NCI-H146 treated with DMSO at 0.1 percent for 48 hours (cell line): Measurements from ENCODE around the gene ACE.
A peak's percentile ranks its signal among the peaks of the same experiment; 100 is the strongest.

Experiments
- DNase-seq: peaks from one replicate; lab custom pipeline; 2025; ENCODE audit not compliant: unreplicated experiment; lab: John Stamatoyannopoulos, UW

The ACE gene

DNA sequence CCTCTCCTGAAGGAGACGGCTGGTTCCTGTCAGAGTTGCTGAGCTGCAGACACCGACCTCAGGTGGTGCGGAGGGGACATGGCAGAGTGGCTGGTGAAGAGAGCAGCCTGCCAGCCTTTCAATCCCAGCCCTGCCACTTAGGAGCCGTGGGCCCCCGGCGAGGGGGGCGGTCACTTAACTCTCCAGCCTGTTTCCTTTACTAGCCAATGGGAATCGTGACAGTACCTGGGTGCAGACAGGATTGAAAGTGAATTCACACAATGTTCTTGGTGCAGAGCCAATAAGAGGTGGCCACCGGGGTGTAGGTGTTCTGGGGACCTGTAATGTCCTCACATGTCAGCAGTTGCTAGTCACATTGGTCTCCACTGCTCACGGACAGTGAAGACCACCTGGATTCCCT is 13.5 kb downstream of the ACE start:
- no peak for DNase-seq

DNA sequence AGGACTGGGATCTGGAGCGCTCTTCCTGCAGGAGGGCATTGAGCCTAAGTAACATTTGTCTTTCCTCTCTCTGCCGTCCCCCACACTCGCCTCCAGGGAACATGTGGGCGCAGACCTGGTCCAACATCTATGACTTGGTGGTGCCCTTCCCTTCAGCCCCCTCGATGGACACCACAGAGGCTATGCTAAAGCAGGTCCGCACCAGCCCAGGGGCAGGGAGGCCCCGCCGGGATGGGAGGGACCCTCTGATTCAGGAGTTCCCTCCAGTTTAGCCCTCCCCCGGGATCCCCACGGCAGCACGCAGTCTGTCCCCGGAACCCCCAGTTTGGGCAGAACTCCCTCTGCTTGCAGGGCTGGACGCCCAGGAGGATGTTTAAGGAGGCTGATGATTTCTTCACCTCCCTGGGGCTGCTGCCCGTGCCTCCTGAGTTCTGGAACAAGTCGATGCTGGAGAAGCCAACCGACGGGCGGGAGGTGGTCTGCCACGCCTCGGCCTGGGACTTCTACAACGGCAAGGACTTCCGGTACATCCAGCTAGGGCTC is 14.1 kb downstream of the ACE start:
- DNase-seq: no peak

DNA sequence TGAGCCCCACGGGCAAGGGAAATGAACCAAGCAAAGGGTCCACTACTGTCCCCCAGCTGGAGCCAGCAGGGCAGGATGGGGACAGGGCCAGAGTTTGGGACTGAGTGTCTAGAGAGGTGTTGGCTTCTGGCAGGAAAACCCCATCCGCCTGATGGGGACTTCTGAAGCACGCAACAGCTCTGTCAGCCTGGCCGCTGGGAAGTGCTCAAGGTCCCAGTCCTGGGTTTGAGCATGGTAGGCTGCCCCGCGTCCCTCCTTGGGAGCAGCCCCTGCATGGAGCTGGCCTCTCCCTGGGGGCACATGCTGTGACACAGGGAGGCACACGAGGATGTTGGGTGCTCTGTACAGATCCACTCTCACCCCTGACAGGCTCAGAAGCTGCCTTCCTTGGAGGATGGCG is 14.6 kb downstream of the ACE start:
- DNase-seq: no peak

DNA sequence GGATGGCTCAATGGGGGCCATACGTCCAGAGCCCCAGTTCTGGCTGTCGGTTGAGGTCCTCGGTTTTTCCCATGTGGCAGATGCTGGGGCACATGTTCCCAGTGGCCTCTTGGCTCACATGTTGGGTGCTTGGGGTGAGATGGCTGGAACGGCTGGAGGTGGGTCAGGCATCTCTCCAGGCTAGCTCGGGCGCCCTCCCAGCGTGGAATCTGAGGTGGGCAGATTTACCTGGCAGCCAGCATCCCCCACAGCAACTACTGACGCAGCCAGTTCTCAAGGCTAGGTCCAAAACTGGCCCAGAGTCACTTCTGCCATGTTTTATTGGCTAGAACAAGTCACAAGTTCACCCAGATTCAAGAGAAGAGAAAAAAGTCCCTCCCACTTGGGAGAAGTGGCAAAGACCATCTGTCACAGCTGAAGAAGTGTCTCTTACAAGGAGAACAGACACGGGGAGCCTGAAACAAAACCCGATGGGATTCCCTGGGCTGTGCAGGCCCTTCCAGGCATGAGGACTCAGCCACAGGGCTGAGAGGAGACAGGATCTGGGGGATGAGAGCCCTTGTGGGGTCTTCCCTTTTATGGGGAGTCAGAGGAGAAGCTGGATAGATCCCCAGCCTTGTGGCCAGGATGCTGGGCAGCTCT is 15.2 kb downstream of the ACE start:
- DNase-seq: no peak

DNA sequence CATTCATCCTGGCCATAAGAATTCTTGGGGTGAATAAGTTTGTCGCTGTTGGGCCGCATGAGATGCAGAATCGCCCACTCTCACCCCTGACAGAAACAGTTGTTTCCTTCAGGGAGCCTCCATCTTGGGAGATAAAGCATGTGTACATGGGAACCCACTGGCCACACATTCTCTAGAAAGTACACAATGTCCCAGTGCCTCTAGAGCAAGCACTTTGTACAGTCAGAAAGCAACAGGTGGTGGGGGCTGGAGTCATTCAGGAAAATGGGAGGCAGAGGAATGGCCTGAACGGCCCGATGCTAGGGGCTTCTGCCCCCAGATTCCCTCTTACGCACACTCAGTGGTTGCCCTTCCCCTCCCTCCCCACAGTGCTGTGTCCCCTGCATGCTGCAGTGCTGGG is 16.1 kb downstream of the ACE start:
- DNase-seq: no peak

DNA sequence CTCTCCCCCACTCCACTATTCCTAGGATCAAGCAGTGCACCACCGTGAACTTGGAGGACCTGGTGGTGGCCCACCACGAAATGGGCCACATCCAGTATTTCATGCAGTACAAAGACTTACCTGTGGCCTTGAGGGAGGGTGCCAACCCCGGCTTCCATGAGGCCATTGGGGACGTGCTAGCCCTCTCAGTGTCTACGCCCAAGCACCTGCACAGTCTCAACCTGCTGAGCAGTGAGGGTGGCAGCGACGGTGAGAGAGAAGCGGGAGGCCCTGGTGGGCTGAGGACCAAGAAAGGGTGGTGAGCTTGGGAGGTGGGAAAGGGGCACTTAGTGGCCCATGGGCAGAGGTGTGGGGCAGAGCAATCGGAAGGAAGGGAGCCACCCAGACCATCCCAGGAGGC is 16.6 kb downstream of the ACE start:
- DNase-seq: no peak

DNA sequence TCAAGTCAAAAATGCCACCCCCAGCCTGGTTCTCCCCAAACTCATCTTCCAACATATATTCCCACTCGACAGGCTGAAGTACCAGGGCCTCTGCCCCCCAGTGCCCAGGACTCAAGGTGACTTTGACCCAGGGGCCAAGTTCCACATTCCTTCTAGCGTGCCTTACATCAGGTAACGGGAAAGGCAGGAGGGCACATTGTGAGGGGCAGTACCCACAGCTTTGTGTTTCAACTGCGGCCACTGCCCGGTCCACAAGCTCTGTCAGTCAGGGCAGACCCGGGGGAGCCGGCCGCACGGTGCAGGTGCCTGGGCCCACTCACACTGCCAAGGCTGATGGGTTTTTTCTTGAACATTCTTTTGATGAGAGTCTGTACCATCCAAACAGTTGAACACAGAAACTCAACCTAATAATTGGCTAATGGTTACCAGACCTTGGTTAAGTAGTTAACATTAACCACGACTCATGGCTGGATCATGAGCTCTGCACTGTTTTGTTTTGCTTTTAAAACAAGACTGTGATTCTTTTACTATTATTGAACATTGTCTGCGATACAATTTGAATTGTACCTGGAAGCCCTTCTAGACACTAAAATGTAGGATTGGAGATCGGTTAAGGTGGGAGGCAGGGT is 17.6 kb downstream of the ACE start:
- no peak for DNase-seq

DNA sequence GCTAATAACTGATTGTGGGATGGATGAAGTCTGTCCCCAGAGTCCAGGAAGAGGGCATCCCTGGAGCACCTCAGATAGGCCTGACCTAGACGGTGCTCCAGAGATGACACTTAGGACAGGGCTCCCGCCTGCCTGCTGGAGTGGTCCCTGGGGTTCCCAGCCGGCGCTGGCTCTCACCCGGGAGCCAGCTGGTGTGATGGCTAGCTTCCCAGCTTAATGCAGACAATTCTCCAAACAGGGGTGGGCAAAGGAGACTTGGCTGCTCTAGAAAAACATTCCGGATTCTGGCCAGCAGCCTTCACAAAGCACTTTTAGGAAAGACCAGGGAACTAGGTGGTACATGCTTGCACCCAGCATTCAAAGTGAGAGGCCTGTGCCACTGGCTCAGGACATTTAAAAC is 18.6 kb downstream of the ACE start:
- DNase-seq: no peak

DNA sequence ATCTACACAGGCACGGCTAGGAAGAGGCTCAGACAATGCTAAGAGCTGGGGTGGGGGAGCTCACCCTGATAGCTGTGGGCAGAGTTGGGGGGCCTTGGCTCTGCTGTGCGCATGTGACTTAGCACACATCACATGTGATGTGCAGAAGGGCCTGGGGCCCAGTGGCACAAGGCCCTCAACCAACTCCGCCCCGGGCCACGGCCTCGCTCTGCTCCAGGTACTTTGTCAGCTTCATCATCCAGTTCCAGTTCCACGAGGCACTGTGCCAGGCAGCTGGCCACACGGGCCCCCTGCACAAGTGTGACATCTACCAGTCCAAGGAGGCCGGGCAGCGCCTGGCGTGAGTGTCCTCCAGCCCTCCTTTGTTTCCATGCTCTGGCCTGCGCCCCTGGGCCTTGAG is 19.3 kb downstream of the ACE start:
- no peak for DNase-seq

DNA sequence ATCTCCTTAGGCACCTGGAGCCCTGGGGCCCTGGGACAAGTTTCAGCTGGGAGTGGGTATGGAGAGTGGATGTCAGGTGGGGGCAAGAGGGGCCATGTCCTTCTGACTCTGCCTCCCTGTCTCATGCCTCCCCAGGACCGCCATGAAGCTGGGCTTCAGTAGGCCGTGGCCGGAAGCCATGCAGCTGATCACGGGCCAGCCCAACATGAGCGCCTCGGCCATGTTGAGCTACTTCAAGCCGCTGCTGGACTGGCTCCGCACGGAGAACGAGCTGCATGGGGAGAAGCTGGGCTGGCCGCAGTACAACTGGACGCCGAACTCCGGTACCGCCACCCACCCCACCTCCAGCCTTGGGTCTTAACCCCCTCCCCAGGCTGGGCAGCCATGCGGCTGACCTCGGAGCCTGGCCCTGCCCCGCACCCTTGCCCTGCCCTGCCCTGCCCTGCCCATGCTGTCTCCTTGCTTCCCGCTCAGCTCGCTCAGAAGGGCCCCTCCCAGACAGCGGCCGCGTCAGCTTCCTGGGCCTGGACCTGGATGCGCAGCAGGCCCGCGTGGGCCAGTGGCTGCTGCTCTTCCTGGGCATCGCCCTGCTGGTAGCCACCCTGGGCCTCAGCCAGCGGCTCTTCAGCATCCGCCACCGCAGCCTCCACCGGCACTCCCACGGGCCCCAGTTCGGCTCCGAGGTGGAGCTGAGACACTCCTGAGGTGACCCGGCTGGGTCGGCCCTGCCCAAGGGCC is 20.0 kb downstream of the ACE start:
- no peak for DNase-seq

DNA sequence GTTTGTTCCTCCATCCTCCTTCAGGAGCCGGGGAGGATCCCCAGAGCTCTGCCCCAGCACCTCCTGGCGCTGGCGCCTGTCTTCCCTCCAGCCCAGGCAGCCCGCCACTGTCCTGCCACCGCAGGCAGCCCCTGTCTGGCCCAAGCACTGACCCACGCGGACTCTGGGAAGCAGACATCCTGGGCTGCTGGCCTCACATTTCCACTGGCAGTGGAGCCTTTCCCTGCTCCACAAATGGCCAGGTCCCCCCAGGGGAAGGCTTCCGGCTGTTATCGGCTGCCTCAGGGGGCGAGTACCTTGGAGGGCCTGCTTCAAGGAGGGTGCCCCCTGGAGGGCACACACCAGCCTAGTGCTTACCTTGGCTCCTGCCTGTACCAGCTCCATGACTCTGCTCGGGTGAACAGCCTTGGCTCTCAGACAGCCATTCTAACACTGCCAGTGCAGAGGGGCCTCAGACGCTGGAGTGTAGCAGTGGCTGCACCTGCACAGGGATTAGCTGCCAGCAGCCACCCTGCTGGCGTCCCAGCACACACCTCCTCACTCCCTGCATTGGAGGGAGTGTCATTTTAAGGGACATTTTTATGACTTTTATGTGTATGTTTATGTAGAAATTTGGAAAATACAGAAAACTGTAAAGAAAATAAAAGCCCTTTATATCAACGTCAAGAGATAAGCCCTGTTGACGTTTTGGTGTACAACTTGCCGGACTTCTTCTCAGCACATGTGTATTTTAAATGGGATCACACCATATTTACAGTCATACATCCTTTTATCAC is 21.0 kb downstream of the ACE start:
- no peak for DNase-seq

DNA sequence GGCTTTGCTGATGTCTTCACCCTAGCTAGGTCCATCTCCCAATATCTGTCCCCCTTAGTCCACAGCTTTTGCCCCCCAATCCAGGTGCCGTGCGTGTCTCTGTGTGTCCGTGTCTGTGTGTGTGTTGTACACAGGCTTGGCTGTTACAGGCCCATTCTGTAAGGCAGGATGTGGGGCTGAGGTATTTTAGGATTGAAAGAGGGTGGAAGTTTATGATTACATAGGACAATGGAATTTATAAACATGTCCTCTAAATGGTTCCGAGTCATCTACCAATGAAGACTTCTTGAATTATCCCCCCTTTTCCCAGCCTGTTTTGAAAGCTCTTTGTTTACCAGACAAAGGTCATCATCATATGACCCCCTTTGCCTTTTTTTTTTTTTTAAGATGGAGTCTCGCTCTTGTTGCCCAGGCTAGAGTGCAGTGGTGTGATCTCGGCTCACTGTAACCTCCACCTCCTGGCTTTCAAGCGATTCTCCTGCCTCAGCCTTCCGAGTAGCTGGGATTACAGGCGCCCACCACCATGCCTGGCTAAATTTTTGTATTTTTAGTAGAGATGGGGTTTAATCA is 21.9 kb downstream of the ACE start:
- DNase-seq: no peak

DNA sequence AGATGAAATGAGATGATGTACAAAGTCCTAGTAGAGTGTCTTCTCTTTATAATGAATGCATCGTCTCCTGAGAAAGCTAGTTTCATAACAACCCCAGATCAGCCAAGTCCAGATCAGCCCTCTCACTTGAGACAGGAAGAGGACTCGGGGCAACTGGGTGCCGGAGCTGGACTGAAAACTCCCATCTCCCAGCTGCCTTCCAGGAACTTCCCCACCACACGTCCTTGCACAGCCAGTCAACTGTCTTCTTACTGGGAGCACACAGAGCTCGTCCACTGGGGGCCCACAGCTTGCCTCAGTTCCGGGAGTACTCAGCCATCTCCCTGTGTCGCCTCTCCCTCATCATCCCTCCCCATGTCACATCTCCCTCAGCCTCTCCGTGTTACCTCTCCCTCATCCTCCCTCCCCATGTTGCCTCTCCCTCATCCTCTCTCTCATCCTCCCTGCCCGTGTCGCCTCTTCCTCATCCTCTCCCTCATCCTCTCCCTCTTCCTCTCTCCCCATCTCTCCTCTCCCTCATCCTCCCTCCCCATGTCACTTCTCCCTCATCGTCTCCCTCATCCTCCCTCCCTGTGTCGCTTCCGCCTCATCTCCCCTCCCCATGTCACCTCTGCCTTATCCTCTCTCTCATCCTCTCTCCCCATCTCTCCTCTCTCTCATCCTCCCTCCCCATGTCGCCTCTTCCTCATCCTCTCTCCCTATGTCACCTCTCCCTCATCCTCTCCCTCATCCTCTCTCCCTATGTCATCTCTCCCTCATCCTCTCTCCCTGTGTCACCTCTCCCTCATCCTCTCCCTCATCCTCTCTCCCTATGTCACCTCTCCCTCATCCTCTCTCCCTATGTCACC is 23.9 kb downstream of the ACE start:
- no peak for DNase-seq

DNA sequence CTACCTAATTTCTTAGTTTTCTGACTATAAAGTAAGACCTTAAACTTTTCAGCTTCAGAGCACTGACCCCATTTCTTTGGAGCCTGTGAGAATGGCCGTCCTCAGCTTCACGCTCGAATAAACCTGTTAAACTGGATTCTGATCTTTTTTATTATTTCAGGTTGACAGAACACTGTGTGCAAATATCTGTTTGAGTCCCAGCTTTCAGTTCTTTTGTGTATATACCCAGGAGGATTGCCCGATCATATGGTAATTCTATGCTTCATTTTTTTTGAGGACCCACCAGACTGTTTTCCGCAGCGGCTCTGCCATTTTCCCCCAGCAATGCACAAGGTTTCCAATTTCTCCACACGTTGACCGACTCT is 26.5 kb downstream of the ACE start:
- peak; percentile 43 for DNase-seq

DNA sequence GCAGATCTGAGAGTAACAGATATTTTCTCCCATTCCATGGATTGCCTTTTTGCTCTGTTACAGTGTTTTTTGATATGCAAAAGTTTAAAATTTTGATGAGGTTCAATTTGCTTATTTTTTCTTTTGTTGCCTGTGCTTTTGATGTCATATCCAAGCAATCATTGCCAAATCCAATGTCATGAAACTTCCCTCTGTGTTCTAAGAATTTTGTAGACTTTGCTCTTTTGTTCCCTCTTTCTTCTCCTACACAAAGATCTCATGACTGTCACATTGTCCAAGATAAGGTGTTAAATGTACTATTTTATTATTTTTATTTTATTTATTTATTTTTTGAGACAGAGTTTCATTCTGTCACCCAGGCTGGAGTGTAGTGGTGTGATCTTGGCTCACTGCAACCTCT is 27.4 kb downstream of the ACE start:
- DNase-seq: no peak

DNA sequence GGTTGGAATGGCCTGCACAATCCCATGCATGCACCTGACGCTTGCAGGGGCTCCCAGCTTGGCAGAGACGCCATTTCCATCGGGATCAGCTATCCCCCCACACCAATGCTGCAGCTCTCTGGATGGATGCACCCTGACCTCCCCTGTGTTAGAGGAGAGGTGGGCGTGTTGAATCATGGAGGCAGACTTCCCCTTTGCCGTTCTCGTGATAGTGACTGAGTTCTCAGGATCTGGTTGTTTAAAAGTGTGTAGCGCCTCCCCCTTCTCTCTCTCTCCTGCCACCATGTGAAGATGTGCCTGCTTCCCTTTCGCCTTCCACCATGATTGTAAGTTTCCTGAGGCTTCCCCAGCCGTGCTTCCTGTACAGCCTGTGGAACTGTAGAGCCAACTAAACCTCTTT is 28.5 kb downstream of the ACE start:
- DNase-seq: no peak

DNA sequence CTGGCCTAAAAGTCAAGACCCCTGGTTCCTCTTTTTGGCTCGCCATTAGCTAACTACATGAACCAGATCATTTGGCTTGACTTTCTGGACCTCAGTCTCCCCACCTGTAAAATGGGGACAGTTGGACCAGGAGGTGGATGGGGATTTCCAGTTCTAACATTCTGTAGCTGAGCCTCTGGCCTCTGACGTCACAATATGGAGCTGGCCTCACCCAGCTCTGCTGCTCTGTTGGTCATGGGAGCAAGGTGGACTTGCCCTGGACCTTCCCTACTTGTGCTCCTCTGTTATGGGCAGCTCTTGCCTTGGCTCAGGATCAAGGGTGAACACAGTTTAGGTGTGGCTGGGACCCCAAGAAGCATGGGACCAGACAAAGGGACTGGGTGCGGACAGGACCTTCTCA is 29.8 kb downstream of the ACE start:
- DNase-seq: no peak

DNA sequence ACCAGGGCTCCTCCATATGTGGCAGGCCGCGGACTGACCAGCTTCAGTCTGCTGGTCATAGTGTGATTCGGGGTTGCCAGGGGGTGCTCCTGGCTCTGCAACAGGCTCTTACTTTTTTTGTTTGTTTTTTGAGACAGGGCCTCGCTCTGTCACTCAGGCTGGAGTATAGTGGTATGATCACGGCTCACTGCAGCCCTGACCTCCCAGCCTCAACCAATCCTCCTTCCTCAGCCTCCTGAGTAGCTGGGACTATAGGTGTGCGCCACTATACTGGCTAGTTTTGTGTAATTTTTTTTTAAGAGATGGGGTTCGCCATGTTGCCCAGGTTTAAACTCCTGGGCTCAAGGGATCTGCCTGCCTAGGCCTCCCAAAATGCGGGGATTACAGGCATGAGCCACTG is 34.5 kb downstream of the ACE start:
- no peak for DNase-seq

DNA sequence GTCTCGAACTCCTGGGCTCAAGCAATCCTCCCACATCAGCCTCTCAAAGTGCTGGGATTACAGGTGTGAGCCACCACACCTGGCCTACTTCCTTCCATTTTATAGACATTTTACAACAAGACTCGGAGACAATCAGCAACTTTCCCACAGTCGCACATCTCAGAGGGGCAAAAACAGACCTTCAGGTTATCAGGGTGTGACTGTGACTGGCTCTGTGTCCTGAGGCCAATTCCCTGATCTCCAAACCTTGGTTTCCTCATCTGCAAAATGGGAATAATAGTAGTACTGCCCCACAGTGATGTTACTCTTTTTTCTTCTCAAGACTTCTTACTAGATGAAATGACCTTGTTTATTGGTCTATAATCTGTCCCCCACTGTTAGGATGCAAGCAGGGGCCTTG is 35.5 kb downstream of the ACE start:
- no peak for DNase-seq

DNA sequence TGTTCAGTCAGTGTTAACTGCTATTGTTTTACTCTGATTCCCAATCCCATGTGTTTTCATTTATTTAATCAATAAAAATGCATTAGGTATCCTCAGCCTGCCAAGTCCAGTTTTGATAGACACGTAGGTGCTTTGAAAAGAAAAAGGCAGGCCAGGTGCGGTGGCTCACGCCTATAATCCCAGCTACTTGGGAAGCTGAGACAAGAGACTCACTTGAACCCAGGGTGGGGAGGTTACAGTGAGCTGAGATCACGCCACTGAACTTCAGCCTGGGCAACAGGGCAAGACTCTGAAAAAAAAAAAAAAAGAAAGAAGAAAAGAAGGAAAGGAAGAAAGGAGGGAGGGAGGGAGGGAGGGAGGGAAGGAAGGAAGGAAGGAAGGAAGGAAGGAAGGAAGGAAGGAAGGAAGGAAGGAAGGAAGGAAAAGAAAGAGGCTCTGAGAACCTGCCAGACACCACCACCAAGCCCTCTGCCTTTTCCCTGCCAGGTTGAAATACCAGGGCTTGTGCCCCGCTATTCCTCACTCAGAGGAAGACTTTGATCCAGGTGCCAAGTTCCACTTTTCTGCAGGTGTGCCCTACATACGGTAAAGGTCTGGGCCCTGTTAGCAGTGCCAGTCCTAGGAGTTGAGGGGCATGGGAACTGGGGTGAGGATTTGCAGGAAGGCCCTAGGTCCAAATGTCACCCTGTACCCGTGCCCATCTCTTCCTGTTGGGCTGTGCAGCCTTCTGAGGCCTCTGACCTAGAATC is 36.2 kb downstream of the ACE start:
- DNase-seq: no peak
